ENCODE results near the gene FBXO34. TPM values are rescaled to one million over a fixed set of nuclear protein-coding genes. Genes with fewer than 3 reads are reported as not detected.
"Not testable (repeated sequence)": the region's sequence is repeated elsewhere in the genome, so short reads cannot be mapped to it uniquely, and the experiment has no call there.

FBXO34 gene
- total RNA-seq, 1 experiment from 2014 or later: 18.8 TPM

DNA sequence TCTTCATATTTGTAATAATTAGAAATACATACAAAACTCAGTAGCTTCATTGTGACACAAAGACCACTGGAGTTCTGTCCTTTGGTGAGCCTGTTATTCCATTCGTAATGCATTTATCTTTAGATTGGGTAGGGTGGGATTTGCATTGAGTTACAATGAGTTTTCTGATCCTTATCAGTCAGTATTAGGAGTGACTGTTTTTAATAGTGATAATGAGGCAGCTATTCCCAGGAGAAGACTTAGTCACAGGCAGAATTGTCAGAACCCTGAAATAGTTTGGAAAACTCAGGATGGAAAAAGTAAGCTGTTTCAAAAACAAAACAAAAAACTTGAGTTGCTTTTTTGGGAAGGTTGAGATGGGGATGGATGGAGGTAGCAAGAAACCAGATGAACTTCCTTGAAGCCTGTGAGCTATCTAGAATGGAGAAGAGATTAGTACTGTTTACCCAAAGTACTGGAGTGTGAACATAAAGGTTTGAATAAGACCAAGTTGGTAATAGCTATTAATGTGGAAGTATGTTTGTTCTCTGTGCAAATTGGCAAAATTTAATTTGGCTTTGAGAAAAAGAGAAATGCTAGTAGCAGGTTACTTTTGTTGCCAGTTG lies 38.6 kb downstream of the FBXO34 start:
- H3K4me1 ChIP-seq (ENCODE audit: control insufficient read depth, insufficient read depth, low read length): 0 out of 2 replicates have a peak, but pooled peaks cover 5% of the 10 kb centered on the region
- ChIA-PET POLR2A (interaction anchor here (0.6 kb wide), 2 partner anchors 9 to 24 kb away, joined by 3 to 9 read pairs; no protein-coding TSS in a partner anchor), CTCF (no interaction called here)
- no peak overlapping the region for H3K4me3 ChIP-seq (ENCODE audit: low read depth in 2 of 2, low read length in 2 of 2)
- no peak for ATAC-seq
- no peaks in the 10 kb centered on the region for H3K36me3 ChIP-seq (ENCODE audit: control insufficient read depth, insufficient read depth, low read length)
- no peak for DNase-seq (ENCODE audit: low read depth, low spot score)
- intact Hi-C loops (cut with micrococcal nuclease; ENCODE audit: unreplicated experiment): no loop called here
- no peaks in the 10 kb centered on the region for H3K9me3 ChIP-seq (ENCODE audit: control insufficient read depth, insufficient read depth, low read depth, low read length)
- H3K27me3 ChIP-seq (ENCODE audit: control insufficient read depth, insufficient read depth, low read length): no peaks in the 10 kb centered on the region
- TF ChIP-seq, protein P1, sequence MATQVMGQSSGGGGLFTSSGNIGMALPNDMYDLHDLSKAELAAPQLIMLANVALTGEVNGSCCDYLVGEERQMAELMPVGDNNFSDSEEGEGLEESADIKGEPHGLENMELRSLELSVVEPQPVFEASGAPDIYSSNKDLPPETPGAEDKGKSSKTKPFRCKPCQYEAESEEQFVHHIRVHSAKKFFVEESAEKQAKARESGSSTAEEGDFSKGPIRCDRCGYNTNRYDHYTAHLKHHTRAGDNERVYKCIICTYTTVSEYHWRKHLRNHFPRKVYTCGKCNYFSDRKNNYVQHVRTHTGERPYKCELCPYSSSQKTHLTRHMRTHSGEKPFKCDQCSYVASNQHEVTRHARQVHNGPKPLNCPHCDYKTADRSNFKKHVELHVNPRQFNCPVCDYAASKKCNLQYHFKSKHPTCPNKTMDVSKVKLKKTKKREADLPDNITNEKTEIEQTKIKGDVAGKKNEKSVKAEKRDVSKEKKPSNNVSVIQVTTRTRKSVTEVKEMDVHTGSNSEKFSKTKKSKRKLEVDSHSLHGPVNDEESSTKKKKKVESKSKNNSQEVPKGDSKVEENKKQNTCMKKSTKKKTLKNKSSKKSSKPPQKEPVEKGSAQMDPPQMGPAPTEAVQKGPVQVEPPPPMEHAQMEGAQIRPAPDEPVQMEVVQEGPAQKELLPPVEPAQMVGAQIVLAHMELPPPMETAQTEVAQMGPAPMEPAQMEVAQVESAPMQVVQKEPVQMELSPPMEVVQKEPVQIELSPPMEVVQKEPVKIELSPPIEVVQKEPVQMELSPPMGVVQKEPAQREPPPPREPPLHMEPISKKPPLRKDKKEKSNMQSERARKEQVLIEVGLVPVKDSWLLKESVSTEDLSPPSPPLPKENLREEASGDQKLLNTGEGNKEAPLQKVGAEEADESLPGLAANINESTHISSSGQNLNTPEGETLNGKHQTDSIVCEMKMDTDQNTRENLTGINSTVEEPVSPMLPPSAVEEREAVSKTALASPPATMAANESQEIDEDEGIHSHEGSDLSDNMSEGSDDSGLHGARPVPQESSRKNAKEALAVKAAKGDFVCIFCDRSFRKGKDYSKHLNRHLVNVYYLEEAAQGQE (IDR thresholded peaks at IDR 0.05; ENCODE audit: insufficient read depth in 1 of 2, low read depth in 2 of 2, low read length in 1 of 2): no peak
- TF ChIP-seq, protein P2, sequence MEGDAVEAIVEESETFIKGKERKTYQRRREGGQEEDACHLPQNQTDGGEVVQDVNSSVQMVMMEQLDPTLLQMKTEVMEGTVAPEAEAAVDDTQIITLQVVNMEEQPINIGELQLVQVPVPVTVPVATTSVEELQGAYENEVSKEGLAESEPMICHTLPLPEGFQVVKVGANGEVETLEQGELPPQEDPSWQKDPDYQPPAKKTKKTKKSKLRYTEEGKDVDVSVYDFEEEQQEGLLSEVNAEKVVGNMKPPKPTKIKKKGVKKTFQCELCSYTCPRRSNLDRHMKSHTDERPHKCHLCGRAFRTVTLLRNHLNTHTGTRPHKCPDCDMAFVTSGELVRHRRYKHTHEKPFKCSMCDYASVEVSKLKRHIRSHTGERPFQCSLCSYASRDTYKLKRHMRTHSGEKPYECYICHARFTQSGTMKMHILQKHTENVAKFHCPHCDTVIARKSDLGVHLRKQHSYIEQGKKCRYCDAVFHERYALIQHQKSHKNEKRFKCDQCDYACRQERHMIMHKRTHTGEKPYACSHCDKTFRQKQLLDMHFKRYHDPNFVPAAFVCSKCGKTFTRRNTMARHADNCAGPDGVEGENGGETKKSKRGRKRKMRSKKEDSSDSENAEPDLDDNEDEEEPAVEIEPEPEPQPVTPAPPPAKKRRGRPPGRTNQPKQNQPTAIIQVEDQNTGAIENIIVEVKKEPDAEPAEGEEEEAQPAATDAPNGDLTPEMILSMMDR (IDR thresholded peaks at IDR 0.05): no peak
- TF ChIP-seq POLR2AphosphoS5 (IDR thresholded peaks at IDR 0.05; ENCODE audit: low read depth, low read length) (no peak), TCF7L2 (IDR thresholded peaks at IDR 0.05; ENCODE audit: low read depth, low read length) (no peak), SIN3A (IDR thresholded peaks at IDR 0.05; ENCODE audit: borderline replicate concordance, insufficient read depth, low read depth, low read length) (no peak)
- BruUV-seq (replicated peaks): no TSS peak
- in situ Hi-C loops (cut with HindIII; ENCODE audit: low pct_unique_long_range_greater_than_20kb, low sequenced_read_pairs): no loop called here
- no peak overlapping the region for H3K27ac ChIP-seq (ENCODE audit: low read length)

GRCh38 chr14:55312379-55313030 lies 41.3 kb downstream of the FBXO34 start:
- in situ Hi-C loops (cut with HindIII; ENCODE audit: low pct_unique_long_range_greater_than_20kb, low sequenced_read_pairs); H3K27ac ChIP-seq (ENCODE audit: low read length); H3K36me3 ChIP-seq (ENCODE audit: control insufficient read depth, insufficient read depth, low read length); POLR2A ChIA-PET; DNase-seq (ENCODE audit: low read depth, low spot score); intact Hi-C loops (cut with micrococcal nuclease; ENCODE audit: unreplicated experiment); ATAC-seq; H3K4me1 ChIP-seq (ENCODE audit: control insufficient read depth, insufficient read depth, low read length); H3K9me3 ChIP-seq (ENCODE audit: control insufficient read depth, insufficient read depth, low read depth, low read length); H3K27me3 ChIP-seq (ENCODE audit: control insufficient read depth, insufficient read depth, low read length); CTCF ChIA-PET; BruUV-seq (replicated peaks); H3K4me3 ChIP-seq (ENCODE audit: low read depth in 2 of 2, low read length in 2 of 2): not testable (repeated sequence)

DNA sequence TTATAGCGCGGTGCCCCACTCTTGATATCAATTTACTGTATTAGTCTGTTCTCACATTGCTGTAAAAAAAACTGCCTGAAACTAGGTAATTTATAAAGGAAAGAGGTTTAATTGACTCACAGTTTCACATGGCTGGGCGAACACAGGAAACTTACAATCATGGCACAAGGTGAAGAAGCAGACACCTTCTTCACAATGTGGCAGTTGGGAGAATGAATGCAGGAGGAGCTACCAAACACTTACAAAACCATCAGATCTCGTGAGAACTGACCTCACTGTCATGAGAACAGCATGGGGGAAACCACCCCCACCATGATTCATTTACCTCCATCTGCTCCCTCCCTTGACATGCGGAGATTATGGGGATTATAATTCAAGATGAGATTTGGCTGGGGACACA lies 42.3 kb downstream of the FBXO34 start:
- intact Hi-C loops (cut with micrococcal nuclease; ENCODE audit: unreplicated experiment) (no loop called here), in situ Hi-C loops (cut with HindIII; ENCODE audit: low pct_unique_long_range_greater_than_20kb, low sequenced_read_pairs) (no loop called here)
- H3K27me3 ChIP-seq (ENCODE audit: control insufficient read depth, insufficient read depth, low read length): no peaks in the 10 kb centered on the region
- CTCF ChIA-PET: no interaction called here
- no peaks in the 10 kb centered on the region; the same call in 1 of the 2 replicates for H3K36me3 ChIP-seq (ENCODE audit: control insufficient read depth, insufficient read depth, low read length)
- TF ChIP-seq, protein P1 (IDR thresholded peaks at IDR 0.05; ENCODE audit: insufficient read depth in 1 of 2, low read depth in 2 of 2, low read length in 1 of 2): no peak
- TF ChIP-seq TCF7L2 (IDR thresholded peaks at IDR 0.05; ENCODE audit: low read depth, low read length) (no peak), POLR2AphosphoS5 (IDR thresholded peaks at IDR 0.05; ENCODE audit: low read depth, low read length) (no peak), SIN3A (IDR thresholded peaks at IDR 0.05; ENCODE audit: borderline replicate concordance, insufficient read depth, low read depth, low read length) (no peak)
- TF ChIP-seq, protein P2 (IDR thresholded peaks at IDR 0.05): no peak
- no peak overlapping the region for H3K27ac ChIP-seq (ENCODE audit: low read length)
- H3K4me3 ChIP-seq (ENCODE audit: low read depth in 2 of 2, low read length in 2 of 2): no peak overlapping the region
- DNase-seq (ENCODE audit: low read depth, low spot score): no peak
- POLR2A ChIA-PET: interaction anchor here (0.6 kb wide), 1 partner anchor 42 kb away, joined by 3 read pairs; no protein-coding TSS in a partner anchor
- H3K4me1 ChIP-seq (ENCODE audit: control insufficient read depth, insufficient read depth, low read length): no peaks in the 10 kb centered on the region
- H3K9me3 ChIP-seq (ENCODE audit: control insufficient read depth, insufficient read depth, low read depth, low read length): no peaks in the 10 kb centered on the region
- no peak for ATAC-seq
- no TSS peak for BruUV-seq (replicated peaks)

All from Panc1 (cell line).